GM18907 (cell line): ENCODE data around the gene MECP2.

Experiments used
- ATAC-seq: cut with Tn5 transposase; IDR thresholded peaks from one replicate; pipeline ENCODE4 v1.9.1; 2021; ENCODE audit warnings: mild to moderate bottlenecking, moderate library complexity; ENCODE audit not compliant: unreplicated experiment

MECP2 gene

GRCh38 chrX:154064637-154065435 is 32.7 kb downstream of the MECP2 start:
- ATAC-seq: no peak

GRCh38 chrX:154063234-154063633 is 34.3 kb downstream of the MECP2 start:
- ATAC-seq: no peak

GRCh38 chrX:154061801-154062200 is 35.7 kb downstream of the MECP2 start:
- ATAC-seq: no peak

GRCh38 chrX:154059729-154060245 is 37.7 kb downstream of the MECP2 start:
- no peak for ATAC-seq

- no peak for ATAC-seq
Measured at GRCh38 chrX:154059231-154059630, 38.3 kb downstream of the MECP2 start.

- no peak for ATAC-seq
Measured at GRCh38 chrX:154058214-154058997, 39.1 kb downstream of the MECP2 start.

GRCh38 chrX:154057791-154058190 is 39.7 kb downstream of the MECP2 start:
- no peak for ATAC-seq

GRCh38 chrX:154056770-154057241 is 40.7 kb downstream of the MECP2 start:
- ATAC-seq: no peak

GRCh38 chrX:154051201-154051810 is 46.2 kb downstream of the MECP2 start:
- ATAC-seq: no peak

GRCh38 chrX:154050113-154050495 is 47.4 kb downstream of the MECP2 start:
- ATAC-seq: no peak

- ATAC-seq: no peak
Measured at GRCh38 chrX:154049209-154050112, 48.1 kb downstream of the MECP2 start.

GRCh38 chrX:154048398-154048797 is 49.1 kb downstream of the MECP2 start:
- no peak for ATAC-seq

- ATAC-seq: no peak
Measured at GRCh38 chrX:154046940-154047610, 50.4 kb downstream of the MECP2 start.

GRCh38 chrX:154046031-154046781 is 51.3 kb downstream of the MECP2 start:
- ATAC-seq: no peak

GRCh38 chrX:154044091-154044490 is 53.4 kb downstream of the MECP2 start:
- no peak for ATAC-seq

GRCh38 chrX:154043003-154043763 is 54.3 kb downstream of the MECP2 start:
- ATAC-seq: no peak

- no peak for ATAC-seq
Measured at GRCh38 chrX:154040863-154041262, 56.7 kb downstream of the MECP2 start.

- no peak for ATAC-seq
Measured at GRCh38 chrX:154040307-154040756, 57.2 kb downstream of the MECP2 start.
